CD4-positive, CD25-positive, alpha-beta regulatory T cell (primary cell): ENCODE results near the gene DRGX. TPM values are rescaled to one million over a fixed set of nuclear protein-coding genes. Genes with fewer than 3 reads are reported as not detected.

Experiments
- ATAC-seq, 2 donors: fragments of 150-1000 bp; cut with Tn5 transposase; one replicate each; pipeline ENCODE4 v1.10.0; 2021; ENCODE audit warnings: low read depth in 2 of 2, moderate number of reproducible peaks in 2 of 2, moderate library complexity in 1 of 2
- DNase-seq, 3 donors: peaks; one replicate each; pipeline versions ENCODE4 v3.0.0 to v3.0.0-alpha.2; 2012 to 2022; ENCODE audit warnings: mixed read lengths in 1 of 3
- H3K27ac ChIP-seq: one replicate; pipeline ENCODE4 v1.7.0; 2013; ENCODE audit warnings: mild to moderate bottlenecking, low read length; ENCODE audit not compliant: insufficient read depth, poor library complexity, severe bottlenecking
- H3K27me3 ChIP-seq: one replicate; pipeline ENCODE4 v1.7.0; 2013; ENCODE audit warnings: low read length; ENCODE audit not compliant: control insufficient read depth, insufficient read depth
- H3K36me3 ChIP-seq: one replicate; pipeline ENCODE4 v1.7.0; 2013; ENCODE audit warnings: mild to moderate bottlenecking, low read length, moderate library complexity; ENCODE audit not compliant: control insufficient read depth, insufficient read depth
- H3K4me1 ChIP-seq: 2 replicates; pipeline ENCODE4 v1.7.0; 2013; ENCODE audit warnings: mild to moderate bottlenecking, low read length; ENCODE audit not compliant: insufficient read depth, control insufficient read depth, poor library complexity, severe bottlenecking
- H3K4me3 ChIP-seq: one replicate; pipeline ENCODE4 v1.7.0; 2013; ENCODE audit warnings: low read depth, mild to moderate bottlenecking, low read length, moderate library complexity
- H3K9me3 ChIP-seq, 2 experiments: 1 replicate in 1 of 2; 2 replicates in 1 of 2; pipeline ENCODE4 v1.7.0; 2013; ENCODE audit warnings: low read length in 2 of 2, mild to moderate bottlenecking in 1 of 2, moderate library complexity in 1 of 2; ENCODE audit not compliant: control insufficient read depth in 2 of 2
- H3K27ac Mint-ChIP-seq, 3 donors: one replicate each; pipeline ENCODE4 v1.8.0; 2020 to 2022; ENCODE audit warnings: mild to moderate bottlenecking in 3 of 3, mixed read lengths in 3 of 3, moderate library complexity in 2 of 3
- H3K27me3 Mint-ChIP-seq: one replicate; pipeline ENCODE4 v1.8.0; 2022; ENCODE audit warnings: mild to moderate bottlenecking, mixed read lengths
- H3K36me3 Mint-ChIP-seq: one replicate; pipeline ENCODE4 v1.8.0; 2020; ENCODE audit warnings: mixed read lengths
- H3K4me1 Mint-ChIP-seq, 4 donors: one replicate each; pipeline ENCODE4 v1.8.0; 2020 to 2022; ENCODE audit warnings: mixed read lengths in 4 of 4, mild to moderate bottlenecking in 1 of 4
- H3K4me3 Mint-ChIP-seq, 4 donors: one replicate each; pipeline ENCODE4 v1.8.0; 2020 to 2022; ENCODE audit warnings: mild to moderate bottlenecking in 4 of 4, mixed read lengths in 4 of 4, moderate library complexity in 3 of 4
- H3K9me3 Mint-ChIP-seq, 7 donors: one replicate each; pipeline ENCODE4 v1.8.0; 2020 to 2022; ENCODE audit warnings: mixed read lengths in 7 of 7, mild to moderate bottlenecking in 3 of 7, moderate library complexity in 2 of 7
- polyA plus RNA-seq, 4 donors: library from polyadenylated mRNA; unstranded; fragments of 300-500 nt; fragmentation: Illumina TruSeq; gene quantifications; one replicate each; pipeline ENCODE4 v1.2.3, GENCODE V29; 2021
- total RNA-seq: library from RNA; stranded (reverse); gene quantifications from one replicate; pipeline ENCODE4 v1.2.3, GENCODE V29; 2022

The DRGX gene
- total and polyA plus RNA-seq, 5 donors from 2014 or later: not detected

GRCh38 chr10:49429458-49429857, 33.6 kb upstream of the DRGX start:
- Histone ChIP-seq H3K4me3 (no peak overlapping the region), H3K36me3 (no peaks in the 10 kb centered on the region), H3K4me1 (no peaks in the 10 kb centered on the region), H3K27me3 (no peaks in the 10 kb centered on the region), H3K27ac (no peak overlapping the region), H3K9me3 (peaks cover 0 to 2% of the 10 kb centered on the region in 2 experiments)
- Mint-ChIP-seq H3K27ac (no peak overlapping the region), H3K9me3 (peaks cover 0 to 10% (median 4%) of the 10 kb centered on the region in 7 donors), H3K27me3 (no peaks in the 10 kb centered on the region), H3K4me1 (no peaks in the 10 kb centered on the region), H3K4me3 (no peak overlapping the region), H3K36me3 (no peaks in the 10 kb centered on the region)
- DNase-seq: no peak
- ATAC-seq: no peak

GRCh38 chr10:49426490-49427360, 30.8 kb upstream of the DRGX start:
- DNase-seq (no peak), ATAC-seq (no peak)
- H3K4me3 ChIP-seq: no peak overlapping the region
- H3K27ac ChIP-seq: no peak overlapping the region
- H3K9me3 Mint-ChIP-seq: peaks cover 0 to 8% (median 4%) of the 10 kb centered on the region in 7 donors
- H3K27ac Mint-ChIP-seq: no peak overlapping the region
- H3K27me3 ChIP-seq: no peaks in the 10 kb centered on the region
- no peaks in the 10 kb centered on the region for H3K4me1 Mint-ChIP-seq
- peaks cover 0 to 2% of the 10 kb centered on the region in 2 experiments for H3K9me3 ChIP-seq
- no peaks in the 10 kb centered on the region for H3K27me3 Mint-ChIP-seq
- H3K36me3 ChIP-seq: no peaks in the 10 kb centered on the region
- no peaks in the 10 kb centered on the region for H3K36me3 Mint-ChIP-seq
- H3K4me1 ChIP-seq: no peaks in the 10 kb centered on the region
- no peak overlapping the region for H3K4me3 Mint-ChIP-seq

- H3K4me1 ChIP-seq: no peaks in the 10 kb centered on the region
- Mint-ChIP-seq H3K4me3 (no peak overlapping the region), H3K9me3 (peaks cover 0 to 7% (median under 1%) of the 10 kb centered on the region in 7 donors), H3K27me3 (peaks cover 4% of the 10 kb centered on the region), H3K4me1 (no peaks in the 10 kb centered on the region), H3K27ac (no peak overlapping the region), H3K36me3 (no peaks in the 10 kb centered on the region)
- no peak for DNase-seq
- H3K27me3 ChIP-seq: no peaks in the 10 kb centered on the region
- H3K36me3 ChIP-seq: no peaks in the 10 kb centered on the region
- H3K9me3 ChIP-seq: no peaks in the 10 kb centered on the region
- H3K27ac ChIP-seq: no peak overlapping the region
- no peak for ATAC-seq
- H3K4me3 ChIP-seq: no peak overlapping the region
Measured at GRCh38 chr10:49419005-49419404, 23.1 kb upstream of the DRGX start.

GRCh38 chr10:49418328-49418727, 22.4 kb upstream of the DRGX start:
- Mint-ChIP-seq H3K36me3 (no peaks in the 10 kb centered on the region), H3K27me3 (peaks cover 4% of the 10 kb centered on the region), H3K9me3 (peaks cover 0 to 4% (median 0%) of the 10 kb centered on the region in 7 donors), H3K27ac (no peak overlapping the region), H3K4me3 (no peak overlapping the region), H3K4me1 (no peaks in the 10 kb centered on the region)
- H3K4me1 ChIP-seq: no peaks in the 10 kb centered on the region
- DNase-seq: no peak
- H3K9me3 ChIP-seq: no peaks in the 10 kb centered on the region
- H3K27ac ChIP-seq: no peak overlapping the region
- no peak overlapping the region for H3K4me3 ChIP-seq
- no peaks in the 10 kb centered on the region for H3K36me3 ChIP-seq
- H3K27me3 ChIP-seq: no peaks in the 10 kb centered on the region
- no peak for ATAC-seq

GRCh38 chr10:49418053-49418326, 22.1 kb upstream of the DRGX start:
- Histone ChIP-seq H3K9me3 (no peaks in the 10 kb centered on the region), H3K27ac (no peak overlapping the region), H3K4me3 (no peak overlapping the region), H3K36me3 (no peaks in the 10 kb centered on the region), H3K27me3 (no peaks in the 10 kb centered on the region), H3K4me1 (no peaks in the 10 kb centered on the region)
- peaks cover 0 to 4% (median 0%) of the 10 kb centered on the region in 7 donors for H3K9me3 Mint-ChIP-seq
- no peaks in the 10 kb centered on the region for H3K4me1 Mint-ChIP-seq
- no peaks in the 10 kb centered on the region for H3K36me3 Mint-ChIP-seq
- peaks cover 4% of the 10 kb centered on the region for H3K27me3 Mint-ChIP-seq
- H3K4me3 Mint-ChIP-seq: no peak overlapping the region
- ATAC-seq: no peak
- DNase-seq: no peak
- H3K27ac Mint-ChIP-seq: no peak overlapping the region

GRCh38 chr10:49417311-49418052, 21.6 kb upstream of the DRGX start:
- ATAC-seq (no peak), DNase-seq (no peak)
- no peak overlapping the region for H3K4me3 ChIP-seq
- H3K27ac ChIP-seq: no peak overlapping the region
- H3K4me1 ChIP-seq: no peaks in the 10 kb centered on the region
- H3K9me3 ChIP-seq: no peaks in the 10 kb centered on the region
- H3K27ac Mint-ChIP-seq: no peak overlapping the region
- no peaks in the 10 kb centered on the region for H3K36me3 ChIP-seq
- H3K9me3 Mint-ChIP-seq: peaks cover 0 to 4% (median 0%) of the 10 kb centered on the region in 7 donors
- H3K4me3 Mint-ChIP-seq: no peak overlapping the region
- H3K27me3 ChIP-seq: no peaks in the 10 kb centered on the region
- H3K27me3 Mint-ChIP-seq: peaks cover 4% of the 10 kb centered on the region
- H3K4me1 Mint-ChIP-seq: no peaks in the 10 kb centered on the region
- H3K36me3 Mint-ChIP-seq: no peaks in the 10 kb centered on the region

- Histone ChIP-seq H3K4me1 (no peaks in the 10 kb centered on the region), H3K27me3 (no peaks in the 10 kb centered on the region), H3K27ac (no peak overlapping the region), H3K9me3 (no peaks in the 10 kb centered on the region), H3K36me3 (no peaks in the 10 kb centered on the region), H3K4me3 (no peak overlapping the region)
- DNase-seq (no peak), ATAC-seq (no peak)
- Mint-ChIP-seq H3K36me3 (no peaks in the 10 kb centered on the region), H3K4me3 (no peak overlapping the region), H3K27me3 (peaks cover 4% of the 10 kb centered on the region), H3K9me3 (peaks cover 0 to 4% (median 0%) of the 10 kb centered on the region in 7 donors), H3K4me1 (no peaks in the 10 kb centered on the region), H3K27ac (no peak overlapping the region)
Measured at GRCh38 chr10:49415846-49416245, 20.0 kb upstream of the DRGX start.
